Stimulated activated CD4-positive, alpha-beta T cell treated with anti-CD3 and anti-CD28 coated beads, Interleukin-2, amount 100 ng/mL, for 48 hours (primary cell): ENCODE results near the gene TMED5.

Source experiments
- DNase-seq, 2 donors: peaks; one replicate each; pipeline ENCODE4 v3.0.0-alpha.2; 2020

TMED5 gene

GRCh38 chr1:93113127-93113526, 67.1 kb downstream of the TMED5 start:
- no peak for DNase-seq

- no peak for DNase-seq
These were observed 68.7 kb downstream of the TMED5 start for GRCh38 chr1:93111561-93111960.

GRCh38 chr1:93111065-93111464, 69.1 kb downstream of the TMED5 start:
- DNase-seq: no peak

- DNase-seq: no peak
These were observed 70.6 kb downstream of the TMED5 start for GRCh38 chr1:93109578-93109977.

GRCh38 chr1:93108335-93108734, 71.9 kb downstream of the TMED5 start:
- no peak for DNase-seq

GRCh38 chr1:93107395-93107794, 72.8 kb downstream of the TMED5 start:
- no peak for DNase-seq

- DNase-seq: no peak
These were observed 74.0 kb downstream of the TMED5 start for GRCh38 chr1:93106226-93106625.

GRCh38 chr1:93102142-93102541, 78.1 kb downstream of the TMED5 start:
- no peak for DNase-seq
